GM20000 (cell line): ENCODE data around the gene OR52B6.
"Not testable (repeated sequence)": the region's sequence is repeated elsewhere in the genome, so short reads cannot be mapped to it uniquely, and the experiment has no call there.

Experiments used
- DNase-seq: peaks from one replicate; pipeline ENCODE4 v3.0.0; 2012; ENCODE audit warnings: low spot score
- TF ChIP-seq, protein P1 (sequence below): IDR thresholded peaks from 2 replicates; pipeline ENCODE4 v1.5.1; 2012; ENCODE audit warnings: mild to moderate bottlenecking, control low read depth; ENCODE audit errors: extremely low read depth, missing control alignments

Gene OR52B6

DNA sequence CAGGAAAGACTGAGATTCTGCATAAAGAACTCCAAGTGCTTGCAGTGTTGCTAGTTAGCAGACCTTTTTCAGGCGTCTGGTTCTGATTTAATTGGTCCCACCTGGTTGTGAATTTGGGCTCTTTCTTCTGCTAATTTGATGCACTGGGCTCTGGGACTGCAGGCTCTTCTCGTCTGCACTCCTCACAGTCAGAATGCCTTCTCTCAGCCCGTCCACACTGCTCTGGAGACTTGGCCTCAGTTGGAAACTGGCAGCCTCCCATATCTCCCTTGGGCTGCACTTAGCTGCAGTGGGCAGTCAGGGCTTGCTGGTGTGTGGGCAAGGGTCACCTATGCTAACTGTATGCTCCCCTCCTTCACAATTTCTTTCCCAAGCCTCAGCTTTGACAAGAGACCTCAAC, 17.3 kb downstream of the OR52B6 start:
- DNase-seq = no peak
- TF ChIP-seq, protein P1, sequence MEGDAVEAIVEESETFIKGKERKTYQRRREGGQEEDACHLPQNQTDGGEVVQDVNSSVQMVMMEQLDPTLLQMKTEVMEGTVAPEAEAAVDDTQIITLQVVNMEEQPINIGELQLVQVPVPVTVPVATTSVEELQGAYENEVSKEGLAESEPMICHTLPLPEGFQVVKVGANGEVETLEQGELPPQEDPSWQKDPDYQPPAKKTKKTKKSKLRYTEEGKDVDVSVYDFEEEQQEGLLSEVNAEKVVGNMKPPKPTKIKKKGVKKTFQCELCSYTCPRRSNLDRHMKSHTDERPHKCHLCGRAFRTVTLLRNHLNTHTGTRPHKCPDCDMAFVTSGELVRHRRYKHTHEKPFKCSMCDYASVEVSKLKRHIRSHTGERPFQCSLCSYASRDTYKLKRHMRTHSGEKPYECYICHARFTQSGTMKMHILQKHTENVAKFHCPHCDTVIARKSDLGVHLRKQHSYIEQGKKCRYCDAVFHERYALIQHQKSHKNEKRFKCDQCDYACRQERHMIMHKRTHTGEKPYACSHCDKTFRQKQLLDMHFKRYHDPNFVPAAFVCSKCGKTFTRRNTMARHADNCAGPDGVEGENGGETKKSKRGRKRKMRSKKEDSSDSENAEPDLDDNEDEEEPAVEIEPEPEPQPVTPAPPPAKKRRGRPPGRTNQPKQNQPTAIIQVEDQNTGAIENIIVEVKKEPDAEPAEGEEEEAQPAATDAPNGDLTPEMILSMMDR = no peak

DNA sequence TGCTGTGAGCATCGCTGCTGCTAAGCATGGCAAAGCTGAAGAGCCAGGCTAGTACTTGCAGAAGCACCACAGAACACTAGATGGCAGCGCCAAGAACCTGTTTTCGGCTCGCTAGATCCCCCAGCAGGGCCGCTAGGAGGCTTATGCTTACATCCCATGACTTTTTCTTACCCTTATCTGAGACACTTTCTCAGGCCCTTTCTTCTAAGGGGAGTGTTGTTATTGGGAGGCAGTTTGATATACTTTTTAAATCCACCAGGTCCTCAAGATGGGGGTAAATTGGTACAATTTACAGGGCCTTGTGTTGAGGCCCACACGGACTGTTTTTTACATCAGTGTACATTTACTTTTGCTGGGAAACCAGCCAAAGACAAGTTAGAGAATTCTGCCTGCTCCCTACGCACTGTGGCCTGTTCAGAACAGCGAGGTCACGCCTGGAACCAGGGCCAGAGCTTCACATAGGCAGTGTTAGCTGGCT, 19.7 kb downstream of the OR52B6 start:
- DNase-seq = peak; percentile 81
- TF ChIP-seq, protein P1 = peak; percentile 93

DNA sequence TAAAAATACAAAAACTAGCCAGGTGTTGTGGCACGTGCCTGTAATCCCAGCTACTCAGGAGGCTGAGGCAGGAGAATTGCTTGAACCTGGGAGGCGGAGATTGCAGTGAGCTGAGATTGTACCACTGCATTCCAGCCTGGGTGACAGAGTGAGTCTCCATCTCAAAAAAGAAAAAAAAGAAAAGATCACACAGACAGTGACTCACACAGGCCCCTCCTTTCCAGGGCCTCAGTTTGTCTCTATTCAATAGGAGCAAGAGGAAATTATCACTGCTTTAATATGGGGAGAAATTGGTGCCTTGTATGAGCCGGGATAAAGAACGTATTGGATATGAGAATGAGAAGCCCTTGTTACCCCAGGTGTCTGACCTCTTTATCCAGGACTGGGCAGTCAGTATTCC, 22.1 kb downstream of the OR52B6 start:
- not testable (repeated sequence) for DNase-seq

DNA sequence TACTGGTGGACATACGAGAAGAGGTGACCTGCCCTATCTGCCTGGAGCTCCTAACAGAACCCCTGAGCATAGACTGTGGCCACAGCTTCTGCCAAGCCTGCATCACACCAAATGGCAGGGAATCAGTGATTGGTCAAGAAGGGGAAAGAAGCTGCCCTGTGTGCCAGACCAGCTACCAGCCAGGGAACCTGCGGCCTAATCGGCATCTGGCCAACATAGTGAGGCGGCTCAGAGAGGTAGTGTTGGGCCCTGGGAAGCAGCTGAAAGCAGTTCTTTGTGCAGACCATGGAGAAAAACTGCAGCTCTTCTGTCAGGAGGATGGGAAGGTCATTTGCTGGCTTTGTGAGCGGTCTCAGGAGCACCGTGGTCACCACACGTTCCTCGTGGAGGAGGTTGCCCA, 22.6 kb downstream of the OR52B6 start:
- DNase-seq = no peak
- TF ChIP-seq, protein P1 = no peak

DNA sequence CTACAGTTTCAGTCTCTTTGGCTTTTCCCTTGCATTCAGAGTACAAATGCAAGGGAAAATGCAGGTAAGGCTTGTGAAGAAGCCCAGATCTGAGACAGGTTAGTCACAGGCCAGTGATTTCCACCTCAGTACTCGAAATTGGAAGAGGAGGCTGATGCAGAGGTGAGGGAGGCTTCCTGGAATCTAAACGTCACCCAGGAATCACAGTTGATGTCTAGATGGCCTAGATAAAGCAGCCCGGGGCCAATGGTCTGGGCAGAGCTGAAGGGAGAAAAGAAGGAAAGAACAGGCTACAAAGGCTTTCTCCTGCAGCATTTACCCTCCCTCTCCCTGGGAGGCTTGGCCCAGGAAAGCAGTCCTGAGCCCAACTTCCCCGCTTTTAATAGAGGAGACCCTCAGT, 24.2 kb downstream of the OR52B6 start:
- TF ChIP-seq, protein P1 = no peak
- no peak for DNase-seq

DNA sequence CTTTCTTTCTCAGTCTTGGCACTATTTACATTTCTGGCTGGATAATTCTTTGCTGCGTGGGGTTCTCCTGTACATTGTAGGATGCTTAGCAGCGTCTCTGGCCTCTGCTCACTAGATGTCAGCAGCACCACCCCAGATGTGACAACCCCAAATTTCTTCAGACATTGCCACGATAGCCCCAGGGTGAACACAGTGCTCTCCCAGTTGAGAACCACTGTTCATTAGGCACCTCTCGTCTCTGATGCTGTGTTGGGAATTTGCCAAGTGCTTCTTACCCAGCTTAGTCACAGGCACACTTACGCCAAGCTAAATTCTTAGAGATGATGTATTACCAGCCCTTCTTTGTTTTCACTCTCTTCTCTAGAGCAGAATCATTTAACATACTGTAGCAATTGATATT, 25.2 kb downstream of the OR52B6 start:
- TF ChIP-seq, protein P1 = no peak

DNA sequence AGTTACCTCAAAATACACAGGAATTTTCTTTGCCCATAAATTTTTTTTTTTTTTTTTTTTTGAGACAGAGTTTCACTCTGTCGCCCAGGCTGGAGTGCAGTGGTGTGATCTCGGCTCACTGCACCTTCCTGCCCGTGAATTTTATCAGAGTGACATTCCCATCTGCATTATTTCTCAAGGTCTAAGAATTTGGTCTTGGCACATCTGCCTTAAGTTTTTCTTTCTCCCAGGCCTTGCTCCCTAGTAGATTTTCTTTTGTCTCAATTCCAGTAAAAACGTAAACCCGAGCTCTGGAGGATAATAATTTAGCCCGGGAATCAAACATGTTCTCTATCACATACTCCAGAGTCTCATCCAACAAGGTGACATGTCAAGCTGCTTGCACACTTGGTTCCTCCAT, 28.1 kb downstream of the OR52B6 start:
- no peak for DNase-seq
- TF ChIP-seq, protein P1 = no peak

More for the DNA sequence above, 25.2 kb downstream of the OR52B6 start:
- no peak for DNase-seq

DNA sequence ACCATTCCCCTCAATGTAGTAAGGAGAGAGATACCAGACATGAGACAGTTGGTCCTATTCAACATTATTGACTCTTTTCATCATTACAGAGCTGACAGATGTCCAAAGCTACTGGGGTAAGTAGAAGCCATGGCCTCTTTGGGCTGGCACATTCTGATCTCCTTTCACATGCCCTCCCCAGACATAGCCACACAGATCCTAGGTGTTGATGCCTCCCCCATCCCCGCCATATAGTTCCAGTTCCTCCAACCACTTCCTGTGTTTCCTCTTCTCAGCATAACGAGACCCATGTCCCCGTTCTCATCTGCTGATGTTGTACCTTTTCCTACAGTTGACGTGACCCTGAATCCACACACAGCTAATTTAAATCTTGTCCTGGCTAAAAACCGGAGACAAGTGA, 29.8 kb downstream of the OR52B6 start:
- no peak for DNase-seq
- TF ChIP-seq, protein P1 = no peak
